K562 (cell line): Measurements from ENCODE around the gene SRBD1.

ENCODE experiments used
- CAMTA2 ChIP-seq: fragments of 250-450 bp; sonication (Bioruptor Pico); conservative IDR thresholded peaks from 2 replicates; pipeline ENCODE4 v1.5.1; 2022
- ERF ChIP-seq: fragments of 450-650 bp; formaldehyde crosslinking; IDR thresholded peaks from 2 replicates; pipeline ENCODE4 v1.4.0; 2020; ENCODE audit warnings: mild to moderate bottlenecking, mixed read lengths
- EZH2 ChIP-seq: IDR thresholded peaks from 2 replicates; pipeline ENCODE4 v1.6.1; 2012; ENCODE audit warnings: low read depth, mild to moderate bottlenecking, inconsistent platforms, low read length, borderline replicate concordance
- MEF2A ChIP-seq: IDR thresholded peaks from 2 replicates; pipeline ENCODE4 v1.6.1; 2011; ENCODE audit warnings: low read depth, mild to moderate bottlenecking, low read length, moderate library complexity; ENCODE audit not compliant: control insufficient read depth
- RNF2 ChIP-seq: sonication (generic); IDR thresholded peaks from 2 replicates; pipeline ENCODE4 v1.6.1; 2016
- SMARCE1 ChIP-seq: fragments of 450-650 bp; IDR thresholded peaks from 2 replicates; pipeline ENCODE4 v1.7.1; 2016; ENCODE audit warnings: mild to moderate bottlenecking
- TF ChIP-seq, protein P1 (sequence below), 3 experiments: IDR thresholded peaks in 2 of 3; conservative IDR thresholded peaks in 1 of 3; 2 replicates each; pipeline ENCODE4 v1.5.1; 2011 to 2012; ENCODE audit warnings: low read length in 3 of 3, mild to moderate bottlenecking in 3 of 3, control low read depth in 2 of 3, improper control_type of control experiment in 1 of 3, inconsistent platforms in 1 of 3, low read depth in 1 of 3, mixed read lengths in 1 of 3, moderate library complexity in 1 of 3; ENCODE audit not compliant: insufficient read depth in 2 of 3

DNA sequence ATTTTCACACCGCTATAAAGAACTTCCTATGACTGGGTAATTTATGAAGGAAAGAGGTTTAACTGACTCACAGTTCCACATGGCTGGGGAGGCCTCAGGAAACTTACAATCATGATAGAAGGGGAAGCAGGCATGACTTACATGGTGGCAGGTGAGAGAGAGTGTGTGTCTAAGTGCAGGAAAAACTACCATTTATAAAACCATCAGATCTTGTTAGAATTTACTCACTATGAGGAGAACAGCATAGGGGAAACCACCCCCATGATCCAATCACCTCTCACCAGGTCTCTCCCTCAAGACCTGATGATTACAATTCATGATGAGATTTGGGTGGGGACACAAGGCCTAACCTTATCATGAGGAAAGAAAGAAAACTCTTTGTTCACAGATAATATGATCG lies 174.6 kb downstream of the SRBD1 start:
- no peak for TF ChIP-seq EZH2
- no peak for TF ChIP-seq CAMTA2 (CRISPR knock-in tag)
- TF ChIP-seq, protein P1, sequence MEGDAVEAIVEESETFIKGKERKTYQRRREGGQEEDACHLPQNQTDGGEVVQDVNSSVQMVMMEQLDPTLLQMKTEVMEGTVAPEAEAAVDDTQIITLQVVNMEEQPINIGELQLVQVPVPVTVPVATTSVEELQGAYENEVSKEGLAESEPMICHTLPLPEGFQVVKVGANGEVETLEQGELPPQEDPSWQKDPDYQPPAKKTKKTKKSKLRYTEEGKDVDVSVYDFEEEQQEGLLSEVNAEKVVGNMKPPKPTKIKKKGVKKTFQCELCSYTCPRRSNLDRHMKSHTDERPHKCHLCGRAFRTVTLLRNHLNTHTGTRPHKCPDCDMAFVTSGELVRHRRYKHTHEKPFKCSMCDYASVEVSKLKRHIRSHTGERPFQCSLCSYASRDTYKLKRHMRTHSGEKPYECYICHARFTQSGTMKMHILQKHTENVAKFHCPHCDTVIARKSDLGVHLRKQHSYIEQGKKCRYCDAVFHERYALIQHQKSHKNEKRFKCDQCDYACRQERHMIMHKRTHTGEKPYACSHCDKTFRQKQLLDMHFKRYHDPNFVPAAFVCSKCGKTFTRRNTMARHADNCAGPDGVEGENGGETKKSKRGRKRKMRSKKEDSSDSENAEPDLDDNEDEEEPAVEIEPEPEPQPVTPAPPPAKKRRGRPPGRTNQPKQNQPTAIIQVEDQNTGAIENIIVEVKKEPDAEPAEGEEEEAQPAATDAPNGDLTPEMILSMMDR (IDR thresholded peaks at IDR 0.05 in 2 of 3, conservative IDR thresholded peaks at IDR 0.05 in 1 of 3; ENCODE audit: insufficient read depth in 2 of 3, low read depth in 1 of 3, low read length in 3 of 3), result no peak
- no peak for TF ChIP-seq RNF2
- TF ChIP-seq MEF2A, result no peak
- TF ChIP-seq ERF (CRISPR knock-in tag), result no peak
- TF ChIP-seq SMARCE1, result no peak
